Measurements from ENCODE around the gene TOR1AIP1. TPM values are rescaled to one million over a fixed set of nuclear protein-coding genes. Genes with fewer than 3 reads are reported as not detected.

Gene TOR1AIP1
- total RNA-seq, 3 donors from 2014 or later = 39.2 to 46.7 (median 40.2) TPM

- ATAC-seq (no peak), DNase-seq (no peak)
- Mint-ChIP-seq H3K27me3 (ENCODE audit: low read depth) (no peaks in the 10 kb centered on the region), H3K36me3 (ENCODE audit: insufficient read depth) (peaks cover 33% of the 10 kb centered on the region), H3K9me3 (no peaks in the 10 kb centered on the region), H3K4me3 (no peak overlapping the region), H3K4me1 (ENCODE audit: low read depth) (peaks cover 8% of the 10 kb centered on the region)
Measured at GRCh38 chr1:179917601-179918429, 35.7 kb downstream of the TOR1AIP1 start.

- H3K27me3 Mint-ChIP-seq (ENCODE audit: low read depth) = no peaks in the 10 kb centered on the region
- DNase-seq (no peak), ATAC-seq (no peak)
- H3K9me3 Mint-ChIP-seq = no peaks in the 10 kb centered on the region
- no peak overlapping the region for H3K4me3 Mint-ChIP-seq
- H3K36me3 Mint-ChIP-seq (ENCODE audit: insufficient read depth) = peaks cover 30% of the 10 kb centered on the region
- peaks cover 8% of the 10 kb centered on the region for H3K4me1 Mint-ChIP-seq (ENCODE audit: low read depth)
Measured at GRCh38 chr1:179921472-179921871, 39.4 kb downstream of the TOR1AIP1 start.

GRCh38 chr1:179921981-179922872 lies 40.1 kb downstream of the TOR1AIP1 start:
- no peaks in the 10 kb centered on the region for H3K27me3 Mint-ChIP-seq (ENCODE audit: low read depth)
- H3K4me1 Mint-ChIP-seq (ENCODE audit: low read depth) = peaks cover 8% of the 10 kb centered on the region
- no peaks in the 10 kb centered on the region for H3K9me3 Mint-ChIP-seq
- H3K4me3 Mint-ChIP-seq = no peak overlapping the region
- no peak for DNase-seq
- peaks cover 30% of the 10 kb centered on the region for H3K36me3 Mint-ChIP-seq (ENCODE audit: insufficient read depth)
- no peak for ATAC-seq

GRCh38 chr1:179923029-179923428 lies 40.9 kb downstream of the TOR1AIP1 start:
- Mint-ChIP-seq H3K27me3 (ENCODE audit: low read depth) (no peaks in the 10 kb centered on the region), H3K36me3 (ENCODE audit: insufficient read depth) (peaks cover 22% of the 10 kb centered on the region), H3K4me3 (no peak overlapping the region), H3K4me1 (ENCODE audit: low read depth) (peaks cover 5% of the 10 kb centered on the region), H3K9me3 (no peaks in the 10 kb centered on the region)
- ATAC-seq = no peak
- DNase-seq = no peak

- ATAC-seq (no peak), DNase-seq (no peak)
- Mint-ChIP-seq H3K4me3 (no peak overlapping the region), H3K27me3 (ENCODE audit: low read depth) (no peaks in the 10 kb centered on the region), H3K4me1 (ENCODE audit: low read depth) (no peaks in the 10 kb centered on the region), H3K9me3 (no peaks in the 10 kb centered on the region), H3K36me3 (ENCODE audit: insufficient read depth) (peaks cover 13% of the 10 kb centered on the region)
Measured at GRCh38 chr1:179924268-179924667, 42.2 kb downstream of the TOR1AIP1 start.

- H3K9me3 Mint-ChIP-seq = no peaks in the 10 kb centered on the region
Measured at GRCh38 chr1:179925302-179925701, 43.2 kb downstream of the TOR1AIP1 start.

GRCh38 chr1:179925922-179926849 lies 44.1 kb downstream of the TOR1AIP1 start:
- ATAC-seq = no peak
- peaks cover 7% of the 10 kb centered on the region for H3K36me3 Mint-ChIP-seq (ENCODE audit: insufficient read depth)
- no peaks in the 10 kb centered on the region for H3K27me3 Mint-ChIP-seq (ENCODE audit: low read depth)
- H3K9me3 Mint-ChIP-seq = no peaks in the 10 kb centered on the region
- H3K4me1 Mint-ChIP-seq (ENCODE audit: low read depth) = no peaks in the 10 kb centered on the region
- DNase-seq = no peak
- H3K4me3 Mint-ChIP-seq = no peak overlapping the region

More at GRCh38 chr1:179925302-179925701, 43.2 kb downstream of the TOR1AIP1 start:
- Mint-ChIP-seq H3K4me3 (no peak overlapping the region), H3K36me3 (ENCODE audit: insufficient read depth) (peaks cover 9% of the 10 kb centered on the region), H3K4me1 (ENCODE audit: low read depth) (no peaks in the 10 kb centered on the region), H3K27me3 (ENCODE audit: low read depth) (no peaks in the 10 kb centered on the region)
- ATAC-seq = no peak
- no peak for DNase-seq

- Mint-ChIP-seq H3K9me3 (no peaks in the 10 kb centered on the region), H3K4me3 (no peak overlapping the region), H3K36me3 (ENCODE audit: insufficient read depth) (peaks cover 6% of the 10 kb centered on the region), H3K27me3 (ENCODE audit: low read depth) (no peaks in the 10 kb centered on the region), H3K4me1 (ENCODE audit: low read depth) (no peaks in the 10 kb centered on the region)
- DNase-seq = no peak
- no peak for ATAC-seq
Measured at GRCh38 chr1:179926850-179927205, 44.7 kb downstream of the TOR1AIP1 start.

GRCh38 chr1:179929955-179930798 lies 48.1 kb downstream of the TOR1AIP1 start:
- no peaks in the 10 kb centered on the region for H3K4me1 Mint-ChIP-seq (ENCODE audit: low read depth)
- no peak for ATAC-seq
- no peak overlapping the region for H3K4me3 Mint-ChIP-seq
- H3K9me3 Mint-ChIP-seq = no peaks in the 10 kb centered on the region
- H3K36me3 Mint-ChIP-seq (ENCODE audit: insufficient read depth) = no peaks in the 10 kb centered on the region
- H3K27me3 Mint-ChIP-seq (ENCODE audit: low read depth) = peaks cover 3% of the 10 kb centered on the region
- DNase-seq = no peak

- Mint-ChIP-seq H3K9me3 (no peaks in the 10 kb centered on the region), H3K27me3 (ENCODE audit: low read depth) (peaks cover 3% of the 10 kb centered on the region), H3K4me3 (no peak overlapping the region), H3K36me3 (ENCODE audit: insufficient read depth) (no peaks in the 10 kb centered on the region), H3K4me1 (ENCODE audit: low read depth) (no peaks in the 10 kb centered on the region)
- DNase-seq = no peak
- ATAC-seq = no peak
Measured at GRCh38 chr1:179930867-179931266, 48.8 kb downstream of the TOR1AIP1 start.

GRCh38 chr1:179933219-179933618 lies 51.1 kb downstream of the TOR1AIP1 start:
- ATAC-seq (no peak), DNase-seq (no peak)
- no peaks in the 10 kb centered on the region for H3K36me3 Mint-ChIP-seq (ENCODE audit: insufficient read depth)
- no peaks in the 10 kb centered on the region for H3K9me3 Mint-ChIP-seq
- H3K4me1 Mint-ChIP-seq (ENCODE audit: low read depth) = no peaks in the 10 kb centered on the region
- H3K4me3 Mint-ChIP-seq = no peak overlapping the region
- peaks cover 3% of the 10 kb centered on the region for H3K27me3 Mint-ChIP-seq (ENCODE audit: low read depth)

- Mint-ChIP-seq H3K9me3 (no peaks in the 10 kb centered on the region), H3K36me3 (ENCODE audit: insufficient read depth) (no peaks in the 10 kb centered on the region), H3K27me3 (ENCODE audit: low read depth) (peaks cover 3% of the 10 kb centered on the region), H3K4me3 (no peak overlapping the region), H3K4me1 (ENCODE audit: low read depth) (no peaks in the 10 kb centered on the region)
- ATAC-seq = no peak
- DNase-seq = no peak
Measured at GRCh38 chr1:179935909-179936496, 53.9 kb downstream of the TOR1AIP1 start.

- no peak overlapping the region for H3K4me3 Mint-ChIP-seq
- no peaks in the 10 kb centered on the region for H3K4me1 Mint-ChIP-seq (ENCODE audit: low read depth)
- no peak for DNase-seq
- H3K27me3 Mint-ChIP-seq (ENCODE audit: low read depth) = peaks cover 3% of the 10 kb centered on the region
- H3K9me3 Mint-ChIP-seq = no peaks in the 10 kb centered on the region
- no peaks in the 10 kb centered on the region for H3K36me3 Mint-ChIP-seq (ENCODE audit: insufficient read depth)
- ATAC-seq = no peak
Measured at GRCh38 chr1:179937668-179938254, 55.7 kb downstream of the TOR1AIP1 start.

Measured in activated T-cell treated with anti-CD3 and anti-CD28 coated beads, Interleukin-2, amount 50 U/mL, for 4 hours (primary cell).